GM12874 (cell line): ENCODE measurements around the gene ARID3C.

Source experiments
- CTCF ChIP-seq: IDR thresholded peaks from 2 replicates; pipeline ENCODE4 v1.5.1; 2011; ENCODE audit warnings: low read depth, mild to moderate bottlenecking, control low read depth, low read length, moderate library complexity; ENCODE audit not compliant: insufficient read depth

ARID3C gene

GRCh38 chr9:34623374-34624235 lies 5.3 kb downstream of the ARID3C start:
- no peak for TF ChIP-seq CTCF

- TF ChIP-seq CTCF: no peak
These were observed 8.5 kb downstream of the ARID3C start, which contains the start of gene DCTN3 for GRCh38 chr9:34620061-34620994. Gene DCTN3, minus strand, starts transcription at chr9:34620495. Its CDS starts 31 bp downstream, at chr9:34620464.

GRCh38 chr9:34615132-34615531 lies 13.7 kb downstream of the ARID3C start:
- TF ChIP-seq CTCF: no peak

- peak; percentile 91 for TF ChIP-seq CTCF
These were observed 16.0 kb downstream of the ARID3C start for GRCh38 chr9:34612788-34613390.

GRCh38 chr9:34611811-34612787 lies 16.8 kb downstream of the ARID3C start, which contains the start of gene RPP25L:
Gene RPP25L, minus strand, starts transcription at chr9:34612097. Its CDS starts 801 bp downstream, at chr9:34611296.
- TF ChIP-seq CTCF: no peak

GRCh38 chr9:34611251-34611810 lies 17.5 kb downstream of the ARID3C start:
- no peak for TF ChIP-seq CTCF
